ENCODE data around the gene SPINK4. TPM values are rescaled to one million over a fixed set of nuclear protein-coding genes. Genes with fewer than 3 reads are reported as not detected.

Gene SPINK4
- total RNA-seq, 1 donor, result not detected

DNA sequence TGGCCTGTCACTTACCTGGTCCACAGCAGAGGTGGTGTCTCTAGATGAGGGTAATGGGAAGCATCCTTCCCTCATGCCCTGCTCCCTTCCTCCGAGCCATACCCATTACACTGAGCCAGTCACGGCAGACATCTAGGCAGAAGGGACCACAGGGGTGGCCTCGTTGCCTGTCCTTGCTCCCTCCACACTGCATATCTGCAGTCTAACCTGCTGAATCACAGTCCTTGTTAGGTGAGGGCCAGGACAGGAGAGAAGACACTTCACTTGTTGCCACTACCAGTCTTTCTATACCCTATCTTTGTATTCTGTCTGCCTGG is 18.4 kb upstream of the SPINK4 start:
- TF ChIP-seq, protein P1, sequence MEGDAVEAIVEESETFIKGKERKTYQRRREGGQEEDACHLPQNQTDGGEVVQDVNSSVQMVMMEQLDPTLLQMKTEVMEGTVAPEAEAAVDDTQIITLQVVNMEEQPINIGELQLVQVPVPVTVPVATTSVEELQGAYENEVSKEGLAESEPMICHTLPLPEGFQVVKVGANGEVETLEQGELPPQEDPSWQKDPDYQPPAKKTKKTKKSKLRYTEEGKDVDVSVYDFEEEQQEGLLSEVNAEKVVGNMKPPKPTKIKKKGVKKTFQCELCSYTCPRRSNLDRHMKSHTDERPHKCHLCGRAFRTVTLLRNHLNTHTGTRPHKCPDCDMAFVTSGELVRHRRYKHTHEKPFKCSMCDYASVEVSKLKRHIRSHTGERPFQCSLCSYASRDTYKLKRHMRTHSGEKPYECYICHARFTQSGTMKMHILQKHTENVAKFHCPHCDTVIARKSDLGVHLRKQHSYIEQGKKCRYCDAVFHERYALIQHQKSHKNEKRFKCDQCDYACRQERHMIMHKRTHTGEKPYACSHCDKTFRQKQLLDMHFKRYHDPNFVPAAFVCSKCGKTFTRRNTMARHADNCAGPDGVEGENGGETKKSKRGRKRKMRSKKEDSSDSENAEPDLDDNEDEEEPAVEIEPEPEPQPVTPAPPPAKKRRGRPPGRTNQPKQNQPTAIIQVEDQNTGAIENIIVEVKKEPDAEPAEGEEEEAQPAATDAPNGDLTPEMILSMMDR (IDR thresholded peaks at IDR 0.05; ENCODE audit: insufficient read depth, low read length), result no peak
- no peak overlapping the region for H3K4me3 ChIP-seq (ENCODE audit: low read depth, low read length)
- DNase-seq (ENCODE audit: low read depth), result no peak

DNA sequence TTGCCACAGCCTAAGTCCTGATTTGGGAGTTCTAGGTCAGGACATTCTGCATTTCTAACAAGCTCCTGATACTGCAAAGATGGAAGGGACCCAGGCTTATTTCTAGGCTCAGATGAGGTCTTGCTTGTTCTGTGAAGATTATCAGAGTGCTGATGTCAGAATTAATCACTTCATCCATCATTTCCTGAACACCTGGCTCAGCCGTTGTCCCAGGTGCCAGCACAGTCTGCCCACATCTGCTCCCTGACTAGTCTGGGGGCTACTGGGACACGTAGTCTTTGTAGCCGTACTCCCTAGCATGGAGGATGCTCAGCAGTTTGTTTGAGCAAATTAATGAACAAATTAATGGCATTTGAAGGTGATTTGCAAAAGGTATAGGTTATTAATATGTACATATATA is 17.9 kb upstream of the SPINK4 start:
- no peak for DNase-seq (ENCODE audit: low read depth)
- TF ChIP-seq, protein P1 (IDR thresholded peaks at IDR 0.05; ENCODE audit: insufficient read depth, low read length), result no peak
- H3K4me3 ChIP-seq (ENCODE audit: low read depth, low read length), result no peak overlapping the region

DNA sequence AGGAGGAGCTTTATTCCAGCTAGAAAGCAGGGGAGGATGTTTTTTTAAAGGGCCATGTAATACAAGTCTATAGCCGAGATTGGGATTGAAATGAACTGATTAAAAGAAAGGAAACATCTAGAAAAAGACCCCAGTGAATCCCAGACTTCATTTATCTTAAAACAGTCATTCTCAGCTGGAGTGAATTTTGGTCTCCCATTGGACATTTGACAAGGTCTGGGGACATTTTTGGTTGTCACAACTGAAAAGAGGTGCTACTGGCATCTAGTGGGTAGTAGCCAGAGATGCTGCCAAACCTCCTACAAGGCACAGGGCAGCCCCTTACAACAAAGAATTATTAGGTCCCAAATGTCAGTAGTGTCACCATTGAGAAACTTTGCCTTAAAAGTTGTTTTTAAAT is 16.3 kb upstream of the SPINK4 start:
- DNase-seq (ENCODE audit: low read depth), result peak; percentile 54
- TF ChIP-seq, protein P1 (IDR thresholded peaks at IDR 0.05; ENCODE audit: insufficient read depth, low read length), result peak; percentile 39
- H3K4me3 ChIP-seq (ENCODE audit: low read depth, low read length), result no peak overlapping the region

GRCh38 chr9:33225319-33226147 is 14.4 kb upstream of the SPINK4 start:
- peak; percentile 92 for DNase-seq (ENCODE audit: low read depth)
- TF ChIP-seq, protein P1 (IDR thresholded peaks at IDR 0.05; ENCODE audit: insufficient read depth, low read length), result peak; percentile 54

GRCh38 chr9:33227008-33227398 is 13.0 kb upstream of the SPINK4 start:
- TF ChIP-seq, protein P1 (IDR thresholded peaks at IDR 0.05; ENCODE audit: insufficient read depth, low read length), result no peak
- no peak overlapping the region for H3K4me3 ChIP-seq (ENCODE audit: low read depth, low read length)

More at GRCh38 chr9:33225319-33226147, 14.4 kb upstream of the SPINK4 start:
- no peak overlapping the region for H3K4me3 ChIP-seq (ENCODE audit: low read depth, low read length)

GRCh38 chr9:33227741-33228140 is 12.2 kb upstream of the SPINK4 start:
- no peak overlapping the region for H3K4me3 ChIP-seq (ENCODE audit: low read depth, low read length)
- DNase-seq (ENCODE audit: low read depth), result no peak
- TF ChIP-seq, protein P1 (IDR thresholded peaks at IDR 0.05; ENCODE audit: insufficient read depth, low read length), result no peak

More at GRCh38 chr9:33227008-33227398, 13.0 kb upstream of the SPINK4 start:
- no peak for DNase-seq (ENCODE audit: low read depth)
